SK-N-MC (cell line): ENCODE measurements around the gene ST6GALNAC1.

ENCODE experiments used
- DNase-seq: peaks from one replicate; pipeline ENCODE4 v3.0.0-alpha.2; 2011; ENCODE audit warnings: low read depth, low spot score
- H3K27ac ChIP-seq: fragments of 200-600 bp; sonication (generic); 2 replicates; pipeline ENCODE4 v1.5.1; 2016; ENCODE audit warnings: mixed run types
- H3K36me3 ChIP-seq: fragments of 200-600 bp; sonication (generic); 2 replicates; pipeline ENCODE4 v1.6.1; 2017; ENCODE audit warnings: antibody characterized with exemption, low read length, mixed read lengths; ENCODE audit not compliant: insufficient read depth
- H3K4me3 ChIP-seq: fragments of 200-600 bp; sonication (generic); 2 replicates; pipeline ENCODE4 v1.5.1; 2016
- H3K9ac ChIP-seq: fragments of 200-600 bp; sonication (generic); 2 replicates; pipeline ENCODE4 v1.8.0; 2017; ENCODE audit warnings: mixed run types, mixed read lengths; ENCODE audit not compliant: insufficient read length
- H3K9me3 ChIP-seq: fragments of 200-600 bp; sonication (generic); 2 replicates; pipeline ENCODE4 v1.6.1; 2017; ENCODE audit warnings: low read depth, mild to moderate bottlenecking, antibody characterized with exemption, low read length, moderate library complexity, mixed read lengths
- EZH2 ChIP-seq: fragments of 200-600 bp; sonication (generic); IDR thresholded peaks from one replicate; pipeline ENCODE4 v1.6.1; 2017; ENCODE audit warnings: antibody characterized with exemption
- FOXP2 ChIP-seq: optimal IDR thresholded peaks from 2 replicates; pipeline ENCODE3; 2011; ENCODE audit warnings: mild to moderate bottlenecking, moderate library complexity; ENCODE audit not compliant: insufficient read depth; ENCODE audit errors: extremely low read length, control extremely low read depth
- POLR2AphosphoS5 ChIP-seq: IDR thresholded peaks from 2 replicates; pipeline ENCODE4 v1.6.1; 2012; ENCODE audit warnings: mild to moderate bottlenecking, low read depth, low read length, borderline replicate concordance

Gene ST6GALNAC1

GRCh38 chr17:76658242-76658662 is 14.7 kb upstream of the ST6GALNAC1 start:
- Histone ChIP-seq H3K4me3 (no peak overlapping the region), H3K27ac (no peak overlapping the region), H3K9me3 (no peaks in the 10 kb centered on the region), H3K36me3 (no peaks in the 10 kb centered on the region), H3K9ac (no peak overlapping the region)
- TF ChIP-seq POLR2AphosphoS5, result no peak
- no peak for TF ChIP-seq EZH2
- TF ChIP-seq FOXP2, result no peak
- DNase-seq, result no peak

GRCh38 chr17:76657505-76658241 is 14.1 kb upstream of the ST6GALNAC1 start:
- DNase-seq, result no peak
- Histone ChIP-seq H3K36me3 (no peaks in the 10 kb centered on the region), H3K27ac (no peak overlapping the region), H3K4me3 (no peak overlapping the region), H3K9me3 (no peaks in the 10 kb centered on the region), H3K9ac (no peak overlapping the region)
- no peak for TF ChIP-seq EZH2
- TF ChIP-seq FOXP2, result no peak
- TF ChIP-seq POLR2AphosphoS5, result no peak

GRCh38 chr17:76654408-76654807 is 10.9 kb upstream of the ST6GALNAC1 start:
- DNase-seq, result no peak
- H3K9me3 ChIP-seq, result no peaks in the 10 kb centered on the region
- H3K4me3 ChIP-seq, result no peak overlapping the region
- H3K36me3 ChIP-seq, result no peaks in the 10 kb centered on the region
- H3K9ac ChIP-seq, result no peak overlapping the region
- no peak for TF ChIP-seq FOXP2
- TF ChIP-seq EZH2, result no peak
- TF ChIP-seq POLR2AphosphoS5, result no peak
- no peak overlapping the region for H3K27ac ChIP-seq

GRCh38 chr17:76650504-76650903 is 6.9 kb upstream of the ST6GALNAC1 start:
- H3K9me3 ChIP-seq, result no peaks in the 10 kb centered on the region
- H3K4me3 ChIP-seq, result no peak overlapping the region
- no peaks in the 10 kb centered on the region for H3K36me3 ChIP-seq
- TF ChIP-seq EZH2, result no peak
- TF ChIP-seq FOXP2, result no peak
- TF ChIP-seq POLR2AphosphoS5, result no peak
- DNase-seq, result no peak
- no peak overlapping the region for H3K27ac ChIP-seq
- H3K9ac ChIP-seq, result no peak overlapping the region

- no peak overlapping the region for H3K4me3 ChIP-seq
- no peak overlapping the region for H3K27ac ChIP-seq
- DNase-seq, result no peak
- no peak overlapping the region for H3K9ac ChIP-seq
- no peaks in the 10 kb centered on the region for H3K9me3 ChIP-seq
- no peaks in the 10 kb centered on the region for H3K36me3 ChIP-seq
- no peak for TF ChIP-seq POLR2AphosphoS5
- TF ChIP-seq FOXP2, result no peak
- no peak for TF ChIP-seq EZH2
Observed at GRCh38 chr17:76646712-76647111, 3.2 kb upstream of the ST6GALNAC1 start.

GRCh38 chr17:76645481-76645880 is 1.9 kb upstream of the ST6GALNAC1 start:
- no peak for DNase-seq
- Histone ChIP-seq H3K9ac (no peak overlapping the region), H3K27ac (no peak overlapping the region), H3K4me3 (no peak overlapping the region), H3K9me3 (no peaks in the 10 kb centered on the region), H3K36me3 (no peaks in the 10 kb centered on the region)
- no peak for TF ChIP-seq FOXP2
- TF ChIP-seq EZH2, result no peak
- no peak for TF ChIP-seq POLR2AphosphoS5

- DNase-seq, result no peak
- TF ChIP-seq EZH2, result no peak
- TF ChIP-seq FOXP2, result no peak
- TF ChIP-seq POLR2AphosphoS5, result no peak
- no peak overlapping the region for H3K27ac ChIP-seq
Observed at GRCh38 chr17:76644995-76645394, 1.4 kb upstream of the ST6GALNAC1 start.

GRCh38 chr17:76642994-76643393 is 563 bp downstream of the ST6GALNAC1 start:
- TF ChIP-seq FOXP2 (no peak), POLR2AphosphoS5 (no peak), EZH2 (no peak)
- Histone ChIP-seq H3K9me3 (no peaks in the 10 kb centered on the region), H3K27ac (no peak overlapping the region), H3K36me3 (no peaks in the 10 kb centered on the region), H3K4me3 (no peak overlapping the region), H3K9ac (no peak overlapping the region)
- no peak for DNase-seq

More at GRCh38 chr17:76644995-76645394, 1.4 kb upstream of the ST6GALNAC1 start:
- Histone ChIP-seq H3K9ac (no peak overlapping the region), H3K9me3 (no peaks in the 10 kb centered on the region), H3K36me3 (no peaks in the 10 kb centered on the region), H3K4me3 (no peak overlapping the region)
